Measurements from ENCODE around the gene DCAF6.

DNA sequence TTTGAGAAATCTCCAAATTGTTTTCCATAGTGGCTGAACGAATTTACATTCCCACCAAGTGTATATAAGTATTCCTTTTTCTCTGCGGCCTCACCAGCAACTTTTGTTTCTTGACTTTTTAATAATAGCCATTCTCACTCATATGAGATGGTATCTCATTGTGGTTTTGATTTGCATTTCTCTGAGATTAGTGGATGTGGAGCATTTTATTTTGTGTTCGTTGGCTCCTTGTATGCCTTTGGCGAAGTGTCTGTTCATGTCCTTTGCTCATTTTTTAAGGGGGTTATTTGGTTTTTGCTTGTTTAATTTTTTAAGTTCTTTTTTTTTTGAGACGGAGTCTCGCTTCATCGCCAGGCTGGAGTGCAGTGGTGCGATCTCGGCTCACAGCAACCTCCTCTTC, 45.5 kb downstream of the DCAF6 start:
- TF ChIP-seq EZH2 (IDR thresholded peaks at IDR 0.05), result no peak
- TF ChIP-seq POLR2AphosphoS5 (IDR thresholded peaks at IDR 0.05; ENCODE audit: borderline replicate concordance, low read depth, low read length), result no peak
- no peak for TF ChIP-seq FOXP2 (optimal IDR thresholded peaks at IDR 0.05; ENCODE audit: control extremely low read depth, extremely low read length, insufficient read depth)

Data from SK-N-MC (cell line).